GM18517 (cell line): ENCODE data around the gene TRIM17.

ENCODE experiments used
- ATAC-seq: cut with Tn5 transposase; IDR thresholded peaks from one replicate; pipeline ENCODE4 v1.9.1; 2021; ENCODE audit warnings: mild to moderate bottlenecking, moderate library complexity; ENCODE audit not compliant: unreplicated experiment

The TRIM17 gene

GRCh38 chr1:228416217-228416933, at the start of gene TRIM17:
TSS of gene TRIM17 (minus strand) at chr1:228416861. CDS start at chr1:228415072, 1,789 bp downstream.
- no peak for ATAC-seq

DNA sequence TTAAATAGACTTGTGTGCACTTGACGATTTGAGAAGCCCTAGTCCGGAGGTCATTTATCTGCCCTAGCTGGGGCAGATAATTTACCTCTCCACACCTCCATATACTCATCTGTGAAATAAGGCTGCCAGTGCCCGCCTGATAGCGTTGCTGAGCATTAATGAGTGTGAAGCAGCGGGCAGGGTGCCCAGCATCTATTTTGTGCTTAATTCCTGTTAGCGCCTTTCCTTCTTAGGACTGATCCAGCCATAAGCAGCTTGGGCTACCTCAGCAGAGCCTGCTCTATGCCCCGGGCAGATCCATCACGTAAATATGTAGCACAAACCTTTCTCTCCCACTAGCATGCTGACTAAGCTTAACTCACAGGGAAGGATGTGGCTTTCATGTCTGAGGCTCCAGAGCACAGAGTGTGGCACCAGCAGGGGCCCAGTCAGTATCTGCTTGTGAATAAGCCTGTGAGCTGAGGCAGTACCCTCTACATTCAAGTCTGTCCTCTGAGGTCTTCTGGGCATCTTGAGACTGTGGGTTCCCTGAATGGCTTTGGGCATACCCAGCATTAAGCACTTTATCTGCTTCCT, 49.0 kb upstream of the TRIM17 start:
- no peak for ATAC-seq

GRCh38 chr1:228465141-228465540, 48.5 kb upstream of the TRIM17 start:
- no peak for ATAC-seq

- ATAC-seq = peak; percentile 87
Observed at GRCh38 chr1:228464487-228464983, 47.9 kb upstream of the TRIM17 start.

- ATAC-seq = peak; percentile 52
Observed at GRCh38 chr1:228463559-228464455, 47.1 kb upstream of the TRIM17 start.

GRCh38 chr1:228463009-228463558, 46.4 kb upstream of the TRIM17 start:
- ATAC-seq = no peak

DNA sequence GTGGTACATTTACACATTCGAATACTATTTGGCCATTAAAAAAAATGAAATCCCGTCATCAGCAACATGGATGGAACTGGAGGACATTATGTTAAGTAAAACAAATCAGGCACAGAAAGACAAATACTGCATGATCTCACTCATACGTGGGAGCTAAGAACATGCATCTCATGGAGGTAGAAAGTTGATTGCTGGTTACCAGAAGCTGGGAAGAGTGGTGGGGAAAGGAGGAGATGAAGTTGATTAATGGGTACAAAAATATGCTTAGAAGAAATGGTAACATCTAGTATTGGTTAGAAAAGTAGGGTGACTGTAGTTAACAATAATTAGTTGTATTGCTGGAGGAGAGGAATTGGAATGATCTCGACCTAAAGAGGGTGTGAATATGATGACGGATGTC, 45.9 kb upstream of the TRIM17 start:
- ATAC-seq = no peak

DNA sequence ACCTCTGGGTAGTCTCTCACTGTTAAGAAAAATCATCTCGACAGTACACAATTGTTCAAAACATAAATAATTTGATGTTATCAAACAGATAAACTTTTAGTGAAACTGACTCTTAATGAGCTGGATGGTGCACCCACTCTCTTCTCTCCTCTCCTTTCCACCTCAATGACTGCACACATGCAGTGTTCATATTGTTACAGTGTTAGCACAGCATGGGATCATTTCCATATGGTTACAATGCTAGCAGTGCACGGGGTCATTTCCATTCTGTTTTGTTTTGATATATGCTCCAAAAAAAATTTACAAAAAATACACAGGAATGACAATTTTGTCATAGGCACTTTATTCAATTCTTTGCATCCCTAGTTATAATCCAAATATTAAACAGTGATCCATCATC, 44.2 kb upstream of the TRIM17 start:
- no peak for ATAC-seq

DNA sequence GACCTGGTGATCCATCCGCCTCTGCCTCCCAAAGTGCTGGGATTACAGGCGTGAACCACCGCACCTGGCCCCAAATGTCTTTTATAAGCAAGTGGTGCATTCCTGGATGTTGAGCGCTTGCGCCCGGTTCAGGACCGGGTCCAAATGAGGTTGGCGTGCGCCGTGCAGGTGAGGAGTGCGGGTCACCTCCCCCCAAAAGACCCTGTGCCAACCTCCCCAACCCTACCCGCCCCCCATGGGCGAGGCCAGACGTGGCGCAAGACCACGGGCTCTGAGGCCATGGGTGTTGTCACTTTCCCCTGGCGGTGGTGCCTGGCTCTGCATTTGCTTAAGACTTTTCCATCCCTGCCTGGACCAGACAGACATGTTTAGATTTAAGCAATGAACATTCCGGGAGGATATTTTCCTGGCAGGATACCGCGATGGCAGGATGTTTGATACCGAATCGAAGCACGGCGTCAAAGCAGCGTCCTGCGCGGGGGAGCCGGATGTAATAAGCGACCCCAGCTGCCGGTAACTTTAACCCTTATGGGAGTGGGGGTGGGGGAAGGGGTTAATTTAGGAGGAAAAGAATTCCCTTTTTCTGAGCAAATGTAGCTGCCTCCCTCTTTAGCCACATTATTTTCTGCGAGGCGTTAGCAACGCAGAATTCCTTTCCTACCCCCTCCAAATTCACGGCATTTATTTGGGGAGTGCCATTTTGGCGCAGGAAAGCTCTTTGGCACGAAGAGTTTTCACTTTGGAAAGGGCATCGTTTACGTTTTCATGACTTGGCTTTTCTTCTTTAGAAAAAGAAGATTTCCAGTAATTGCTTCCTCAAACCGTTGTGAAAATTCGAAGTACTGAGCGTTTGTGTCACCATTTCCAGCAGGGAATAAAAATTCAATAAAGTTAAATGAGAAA, 42.7 kb upstream of the TRIM17 start:
- no peak for ATAC-seq

DNA sequence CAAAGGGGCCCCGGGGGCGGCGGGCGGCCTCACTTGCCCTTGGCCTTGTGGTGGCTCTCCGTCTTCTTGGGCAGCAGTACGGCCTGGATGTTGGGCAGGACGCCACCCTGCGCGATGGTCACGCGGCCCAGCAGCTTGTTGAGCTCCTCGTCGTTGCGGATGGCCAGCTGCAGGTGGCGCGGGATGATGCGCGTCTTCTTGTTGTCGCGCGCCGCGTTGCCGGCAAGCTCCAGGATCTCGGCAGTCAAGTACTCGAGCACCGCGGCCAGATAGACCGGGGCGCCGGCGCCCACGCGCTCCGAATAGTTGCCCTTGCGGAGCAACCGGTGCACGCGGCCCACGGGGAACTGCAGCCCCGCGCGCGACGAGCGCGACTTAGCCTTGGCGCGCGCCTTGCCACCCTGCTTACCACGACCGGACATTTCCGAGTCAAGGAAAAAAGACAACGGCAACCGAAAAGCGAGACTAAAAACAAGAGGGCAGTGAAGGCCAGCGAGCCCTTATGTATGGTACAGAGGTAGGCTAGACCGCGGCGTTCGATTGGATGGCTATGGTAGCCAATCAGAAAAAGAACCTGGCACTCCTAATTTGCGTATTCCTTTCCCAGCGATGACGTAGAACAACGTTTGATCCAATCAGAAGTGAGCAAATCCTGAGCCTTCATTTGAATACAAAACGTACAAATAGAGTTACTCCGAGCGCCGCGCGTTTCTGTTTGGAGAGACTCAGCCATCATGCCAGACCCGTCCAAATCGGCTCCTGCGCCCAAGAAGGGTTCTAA, 40.9 kb upstream of the TRIM17 start:
- peak; percentile 92 for ATAC-seq

DNA sequence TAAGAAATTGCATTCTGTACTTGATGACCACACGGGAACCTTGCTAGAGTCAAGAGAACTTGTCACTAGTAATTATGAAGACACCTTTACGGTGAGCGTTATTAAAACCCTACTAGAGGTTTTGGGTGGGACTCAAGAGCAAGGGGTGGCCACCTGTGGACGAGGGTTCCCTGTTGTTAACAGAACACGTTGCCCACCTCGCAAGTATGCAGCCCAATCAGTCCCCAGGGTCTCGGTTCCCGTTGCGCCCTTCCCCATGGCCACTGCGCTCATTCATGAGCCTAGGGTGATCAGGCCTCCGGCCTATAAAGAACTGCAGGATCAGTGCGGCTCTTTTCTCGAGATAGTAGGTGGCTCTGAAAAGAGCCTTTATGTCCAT, 40.3 kb upstream of the TRIM17 start:
- ATAC-seq = peak; percentile 1

GRCh38 chr1:228456252-228457016, 39.8 kb upstream of the TRIM17 start:
- no peak for ATAC-seq

DNA sequence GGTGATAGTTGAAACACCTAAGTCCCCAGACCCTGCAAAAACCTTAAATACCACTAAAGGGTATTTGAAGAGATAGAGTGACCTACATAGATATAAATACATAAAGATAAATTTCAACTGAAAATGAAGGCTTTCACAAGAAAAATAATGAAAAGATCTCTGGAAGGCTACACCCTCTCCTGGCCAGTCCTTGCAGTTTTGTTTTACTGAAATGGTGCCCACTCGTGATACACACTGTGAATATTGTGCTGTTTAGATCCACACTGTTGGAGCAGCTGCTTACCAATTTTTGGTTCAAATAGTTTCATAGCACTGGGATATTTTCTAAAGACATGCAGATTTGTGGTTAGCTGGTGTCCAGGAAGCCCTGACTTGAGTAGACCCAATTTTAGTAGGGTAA, 39.1 kb upstream of the TRIM17 start:
- ATAC-seq = no peak

DNA sequence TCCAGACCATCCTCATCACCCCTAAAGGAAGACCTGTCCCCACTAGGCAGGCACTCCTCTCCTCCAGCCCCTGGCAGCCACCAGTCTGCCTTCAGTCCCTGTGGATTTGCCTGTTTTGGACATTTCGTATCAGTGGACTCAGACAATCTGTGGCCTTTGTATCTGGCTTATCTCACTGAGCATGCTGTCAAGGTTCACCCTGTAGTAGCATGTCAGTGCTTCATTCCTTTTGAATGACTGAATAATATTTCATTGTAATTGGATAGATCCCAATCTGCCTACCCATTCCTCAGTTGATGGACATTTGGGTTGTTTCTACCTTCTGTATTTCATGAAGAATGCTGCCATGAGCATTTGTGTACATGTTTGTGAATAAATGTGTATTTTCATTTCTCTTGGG, 37.6 kb upstream of the TRIM17 start:
- ATAC-seq = no peak

DNA sequence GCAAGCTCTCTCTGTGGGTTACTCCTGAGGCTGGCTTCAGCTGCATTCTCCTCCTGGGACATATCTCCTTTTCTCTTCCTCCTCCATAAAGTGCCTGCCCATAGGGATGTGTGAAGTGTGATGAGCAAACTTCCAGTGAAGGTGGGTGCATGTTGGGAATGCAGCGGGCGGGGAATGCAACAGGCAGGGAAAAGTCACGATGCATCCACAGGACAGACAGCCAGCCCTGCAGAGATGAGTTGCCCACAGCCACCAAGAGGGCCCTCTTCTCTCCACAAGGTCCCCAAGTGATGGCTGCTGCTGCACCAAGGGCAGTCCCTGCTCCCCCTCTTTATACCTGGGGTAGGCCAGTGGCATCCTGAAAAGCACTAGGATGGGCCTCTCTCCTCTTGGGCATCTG, 37.0 kb upstream of the TRIM17 start:
- ATAC-seq = no peak

GRCh38 chr1:228453022-228453560, 36.4 kb upstream of the TRIM17 start:
- no peak for ATAC-seq

DNA sequence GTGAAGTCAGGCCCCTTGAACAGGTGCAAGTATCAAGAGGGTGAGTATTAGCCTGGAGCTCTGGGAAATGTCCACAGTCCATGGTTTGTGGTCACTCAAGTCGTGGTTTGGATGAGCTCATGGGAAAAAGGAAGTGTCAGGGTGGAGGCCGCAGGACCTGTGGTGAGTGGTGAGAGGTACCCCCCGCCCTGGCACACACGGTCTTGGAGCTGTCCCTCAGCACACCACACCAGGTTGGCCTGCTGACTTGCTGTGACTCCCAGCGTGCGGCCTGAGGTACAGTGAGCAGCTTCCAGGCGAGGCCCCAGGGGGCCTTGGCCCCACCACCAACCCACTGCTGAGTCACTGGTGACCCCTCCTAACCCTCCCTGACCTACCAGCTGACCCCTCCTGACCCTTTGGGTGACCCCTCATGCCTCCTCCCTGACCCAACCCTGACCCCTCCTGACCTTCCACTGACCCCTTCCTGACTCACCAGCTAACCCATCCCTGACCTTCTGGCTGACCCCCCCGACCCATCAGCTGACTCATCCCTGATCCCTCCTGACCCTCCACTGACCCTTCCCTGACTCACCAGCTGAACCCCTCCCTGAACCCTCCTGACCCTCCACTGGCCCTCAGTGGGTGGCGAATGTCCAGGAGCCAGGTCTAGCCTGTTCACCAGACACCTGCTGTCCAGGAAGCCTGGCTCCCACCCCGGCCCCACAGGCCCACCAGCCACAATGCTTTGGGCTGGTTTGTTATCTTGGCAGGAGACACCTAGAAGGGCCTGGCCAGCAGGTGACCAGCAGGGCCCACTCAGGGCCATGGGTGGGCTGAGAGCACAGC, 35.7 kb upstream of the TRIM17 start:
- ATAC-seq = no peak

DNA sequence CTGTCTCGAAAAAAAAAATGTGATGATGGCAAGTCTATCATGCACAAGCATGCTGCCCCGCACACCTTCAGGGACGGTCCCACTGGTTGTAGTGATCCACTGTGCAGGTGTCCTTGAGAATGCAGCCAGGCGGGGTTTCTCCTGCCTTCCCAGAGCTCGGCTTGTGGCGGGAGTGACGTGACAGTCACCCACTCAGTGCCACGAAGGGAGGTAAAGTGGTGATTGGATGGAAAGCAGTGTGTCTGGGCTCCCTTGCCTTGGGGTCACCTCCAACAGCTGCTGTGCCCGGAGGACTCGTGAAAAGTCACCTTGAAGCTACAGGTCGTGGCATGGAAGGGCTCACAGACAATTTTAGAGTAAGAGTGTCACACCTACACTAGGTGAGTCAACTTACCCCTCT, 33.5 kb upstream of the TRIM17 start:
- ATAC-seq = no peak
